HepG2 (cell line): ENCODE results near the gene GAS2L1. TPM values are rescaled to one million over a fixed set of nuclear protein-coding genes. Genes with fewer than 3 reads are reported as not detected.
A peak's percentile ranks its signal among the peaks of the same experiment; 100 is the strongest.

Experiments
- ATF7-NPFF ChIP-seq: sonication (generic); formaldehyde crosslinking; IDR thresholded peaks from 2 replicates; pipeline ENCODE4 v1.8.1; 2023; ENCODE audit warnings: mild to moderate bottlenecking, low read depth, missing genetic modification reagents, moderate library complexity
- CTCF ChIP-seq: sonication (generic); formaldehyde crosslinking; IDR thresholded peaks from 2 replicates; pipeline ENCODE4 v1.5.0; 2020; ENCODE audit warnings: mild to moderate bottlenecking, missing genetic modification reagents, moderate library complexity
- HMG20B ChIP-seq: conservative IDR thresholded peaks from 2 replicates; pipeline ENCODE4 v1.6.1; 2016; ENCODE audit warnings: missing genetic modification reagents, missing compliant biosample characterization
- KLF12 ChIP-seq: sonication (generic); formaldehyde crosslinking; IDR thresholded peaks from 2 replicates; pipeline ENCODE4 v1.4.0; 2020; ENCODE audit warnings: missing genetic modification reagents, borderline replicate concordance
- PRDM10 ChIP-seq: sonication (generic); formaldehyde crosslinking; IDR thresholded peaks from 2 replicates; pipeline ENCODE4 v1.4.0; 2020; ENCODE audit warnings: low read depth, missing genetic modification reagents
- SMAD9 ChIP-seq: sonication (generic); formaldehyde crosslinking; IDR thresholded peaks from 2 replicates; pipeline ENCODE4 v1.5.1; 2020; ENCODE audit warnings: mild to moderate bottlenecking, missing genetic modification reagents
- SNAPC4 ChIP-seq: sonication (generic); formaldehyde crosslinking; IDR thresholded peaks from 2 replicates; pipeline ENCODE4 v1.4.0; 2020; ENCODE audit warnings: mild to moderate bottlenecking, missing genetic modification reagents
- SYNCRIP ChIP-seq: fragments of 200-400 bp; formaldehyde crosslinking; IDR thresholded peaks from 2 replicates; pipeline ENCODE4 v1.6.1; 2018; ENCODE audit warnings: mild to moderate bottlenecking, low read depth, low read length; ENCODE audit not compliant: insufficient read depth
- ZBTB21 ChIP-seq: sonication (generic); formaldehyde crosslinking; IDR thresholded peaks from 2 replicates; pipeline ENCODE4 v1.4.0; 2020; ENCODE audit warnings: missing genetic modification reagents
- ZNF230 ChIP-seq: sonication (generic); formaldehyde crosslinking; IDR thresholded peaks from 2 replicates; pipeline ENCODE4 v1.4.0; 2020; ENCODE audit warnings: mild to moderate bottlenecking, missing genetic modification reagents
- ZNF563 ChIP-seq: sonication (generic); formaldehyde crosslinking; IDR thresholded peaks from 2 replicates; pipeline ENCODE4 v1.8.0; 2022; ENCODE audit warnings: mild to moderate bottlenecking, moderate library complexity, missing genetic modification reagents
- polyA plus RNA-seq, 8 experiments: library from polyadenylated mRNA; depleted of rRNA in 3 of 8; stranded (reverse) in 7 of 8; unstranded in 1 of 8; fragments of >200 nt; fragmentation: Illumina TruSeq in 4 of 8; extraction: Trizol in 4 of 8; gene quantifications; 2 replicates each; pipeline versions ENCODE4 v1.2.1 to v1.2.3, GENCODE V29; 2011 to 2016; ENCODE audit warnings: low read depth in 4 of 8, missing spikeins in 1 of 8, mixed read lengths in 1 of 8; ENCODE audit not compliant: insufficient read depth in 1 of 8
- total RNA-seq, 5 experiments: library from RNA; depleted of rRNA; stranded (reverse); fragments of >200 nt; fragmentation: Illumina TruSeq; extraction: Trizol; gene quantifications; 2 replicates each; pipeline ENCODE4 v1.2.3, GENCODE V29; 2016; ENCODE audit warnings: low read depth in 1 of 5
- TF ChIP-seq, protein P1 (sequence below): IDR thresholded peaks from 2 replicates; pipeline ENCODE4 v1.6.1; 2016
- TF ChIP-seq, protein P2 (sequence below): sonication (generic); formaldehyde crosslinking; IDR thresholded peaks from 2 replicates; pipeline ENCODE4; 2020; ENCODE audit warnings: missing genetic modification reagents, mild to moderate bottlenecking, borderline replicate concordance

GAS2L1 gene
- total and polyA plus RNA-seq, 2 of the 13 experiments (the other 11 are each of a cell fraction or from before 2014, with no cell fraction given), result 1.8 to 3.3 TPM

DNA sequence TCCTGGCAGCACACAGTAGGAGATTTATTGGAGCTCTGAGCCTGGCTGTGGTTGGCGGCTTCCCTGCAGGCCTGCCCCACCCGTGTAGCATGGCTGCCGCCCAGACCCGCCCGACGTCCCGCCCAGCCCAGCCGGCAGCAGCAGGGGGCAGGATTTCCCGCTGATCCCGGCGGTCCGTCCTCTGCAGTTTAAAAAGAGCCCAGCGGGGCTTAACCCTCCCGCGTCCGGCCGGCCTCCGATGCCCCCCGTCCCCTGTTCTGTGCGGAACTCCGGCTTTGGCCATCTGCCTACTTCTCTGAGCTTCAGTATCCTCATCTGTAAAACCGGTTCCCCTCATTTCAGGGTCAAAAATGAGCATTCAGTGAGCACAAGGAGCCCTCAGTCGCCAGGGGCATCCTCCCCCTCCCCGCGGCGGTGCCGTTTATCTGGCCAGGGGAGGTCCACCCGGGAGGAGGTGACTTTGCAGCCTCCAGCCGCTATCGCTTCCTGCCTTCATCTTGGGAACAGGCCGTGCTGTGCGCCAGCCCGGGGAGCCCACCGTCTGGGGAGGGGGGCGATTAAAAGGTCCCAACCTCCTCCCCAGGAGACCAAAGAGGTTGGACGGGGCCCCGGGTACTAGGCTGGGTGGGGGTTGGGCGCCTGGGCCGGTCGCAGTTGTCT lies at the start of gene GAS2L1 (continued):
- TF ChIP-seq SNAPC4 (CRISPR knock-in tag) (no peak), KLF12 (CRISPR knock-in tag) (peak; percentile 60; the same call in 1 of the 2 replicates), ZBTB21 (no peak), PRDM10 (CRISPR knock-in tag) (no peak), ZNF230 (no peak), CTCF (CRISPR knock-in tag) (peak; percentile 92), HMG20B (CRISPR knock-in tag) (no peak), ZNF563 (peak; percentile 40; the same call in 1 of the 2 replicates), SMAD9 (CRISPR knock-in tag) (no peak), SYNCRIP (no peak), ATF7-NPFF (CRISPR knock-in tag) (0 out of 2 replicates have a peak, but pooled peaks have one; percentile 34)
- TF ChIP-seq, protein P1, sequence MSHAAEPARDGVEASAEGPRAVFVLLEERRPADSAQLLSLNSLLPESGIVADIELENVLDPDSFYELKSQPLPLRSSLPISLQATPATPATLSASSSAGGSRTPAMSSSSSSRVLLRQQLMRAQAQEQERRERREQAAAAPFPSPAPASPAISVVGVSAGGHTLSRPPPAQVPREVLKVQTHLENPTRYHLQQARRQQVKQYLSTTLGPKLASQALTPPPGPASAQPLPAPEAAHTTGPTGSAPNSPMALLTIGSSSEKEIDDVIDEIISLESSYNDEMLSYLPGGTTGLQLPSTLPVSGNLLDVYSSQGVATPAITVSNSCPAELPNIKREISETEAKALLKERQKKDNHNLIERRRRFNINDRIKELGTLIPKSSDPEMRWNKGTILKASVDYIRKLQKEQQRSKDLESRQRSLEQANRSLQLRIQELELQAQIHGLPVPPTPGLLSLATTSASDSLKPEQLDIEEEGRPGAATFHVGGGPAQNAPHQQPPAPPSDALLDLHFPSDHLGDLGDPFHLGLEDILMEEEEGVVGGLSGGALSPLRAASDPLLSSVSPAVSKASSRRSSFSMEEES, result peak; percentile 11; the same call in 1 of the 2 replicates
- TF ChIP-seq, protein P2, sequence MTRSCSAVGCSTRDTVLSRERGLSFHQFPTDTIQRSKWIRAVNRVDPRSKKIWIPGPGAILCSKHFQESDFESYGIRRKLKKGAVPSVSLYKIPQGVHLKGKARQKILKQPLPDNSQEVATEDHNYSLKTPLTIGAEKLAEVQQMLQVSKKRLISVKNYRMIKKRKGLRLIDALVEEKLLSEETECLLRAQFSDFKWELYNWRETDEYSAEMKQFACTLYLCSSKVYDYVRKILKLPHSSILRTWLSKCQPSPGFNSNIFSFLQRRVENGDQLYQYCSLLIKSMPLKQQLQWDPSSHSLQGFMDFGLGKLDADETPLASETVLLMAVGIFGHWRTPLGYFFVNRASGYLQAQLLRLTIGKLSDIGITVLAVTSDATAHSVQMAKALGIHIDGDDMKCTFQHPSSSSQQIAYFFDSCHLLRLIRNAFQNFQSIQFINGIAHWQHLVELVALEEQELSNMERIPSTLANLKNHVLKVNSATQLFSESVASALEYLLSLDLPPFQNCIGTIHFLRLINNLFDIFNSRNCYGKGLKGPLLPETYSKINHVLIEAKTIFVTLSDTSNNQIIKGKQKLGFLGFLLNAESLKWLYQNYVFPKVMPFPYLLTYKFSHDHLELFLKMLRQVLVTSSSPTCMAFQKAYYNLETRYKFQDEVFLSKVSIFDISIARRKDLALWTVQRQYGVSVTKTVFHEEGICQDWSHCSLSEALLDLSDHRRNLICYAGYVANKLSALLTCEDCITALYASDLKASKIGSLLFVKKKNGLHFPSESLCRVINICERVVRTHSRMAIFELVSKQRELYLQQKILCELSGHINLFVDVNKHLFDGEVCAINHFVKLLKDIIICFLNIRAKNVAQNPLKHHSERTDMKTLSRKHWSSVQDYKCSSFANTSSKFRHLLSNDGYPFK (CRISPR knock-in tag), result no peak
